GM21737 (cell line): ENCODE measurements around the gene CSMD2.

Experiments
- ATAC-seq: cut with Tn5 transposase; IDR thresholded peaks from one replicate; pipeline ENCODE4 v1.9.1; 2021; ENCODE audit warnings: mild to moderate bottlenecking, moderate library complexity; ENCODE audit not compliant: unreplicated experiment

Gene CSMD2

DNA sequence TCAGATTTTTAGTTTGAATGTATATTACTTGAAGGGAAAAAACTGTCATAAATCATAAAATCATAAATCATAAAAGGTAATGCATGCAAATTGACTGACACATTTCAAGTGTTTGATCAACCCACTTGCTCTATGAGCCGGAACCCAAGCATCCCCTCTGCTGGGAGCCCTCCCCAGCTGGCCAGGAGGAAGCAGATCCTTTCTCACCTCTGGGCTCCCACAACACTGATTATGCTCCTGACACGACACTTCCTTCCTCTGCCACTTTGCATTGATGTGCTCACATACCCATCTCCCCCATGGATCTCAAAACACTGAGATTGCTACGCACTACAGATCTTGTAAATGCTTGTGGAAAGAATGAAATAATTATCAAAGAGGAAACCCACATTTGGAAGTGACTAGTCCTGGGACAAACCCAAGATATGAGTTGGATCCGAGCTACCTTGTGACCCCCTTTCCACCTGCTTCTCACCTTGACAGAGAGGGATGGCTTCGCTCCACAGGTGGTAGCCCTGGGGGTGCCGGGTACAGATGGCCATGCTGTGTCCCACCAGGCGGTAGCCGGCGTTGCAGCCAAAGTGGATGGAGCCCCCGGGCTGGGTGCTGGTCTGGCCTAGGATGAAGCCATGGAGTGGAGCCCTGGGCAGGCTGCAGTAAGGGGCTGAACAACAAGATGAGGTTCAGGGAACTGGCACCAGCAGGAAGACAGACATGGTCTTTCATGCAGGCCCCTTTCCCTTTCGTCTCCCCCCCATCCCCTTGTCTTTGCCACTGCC is 588.0 kb downstream of the CSMD2 start:
- ATAC-seq: no peak

DNA sequence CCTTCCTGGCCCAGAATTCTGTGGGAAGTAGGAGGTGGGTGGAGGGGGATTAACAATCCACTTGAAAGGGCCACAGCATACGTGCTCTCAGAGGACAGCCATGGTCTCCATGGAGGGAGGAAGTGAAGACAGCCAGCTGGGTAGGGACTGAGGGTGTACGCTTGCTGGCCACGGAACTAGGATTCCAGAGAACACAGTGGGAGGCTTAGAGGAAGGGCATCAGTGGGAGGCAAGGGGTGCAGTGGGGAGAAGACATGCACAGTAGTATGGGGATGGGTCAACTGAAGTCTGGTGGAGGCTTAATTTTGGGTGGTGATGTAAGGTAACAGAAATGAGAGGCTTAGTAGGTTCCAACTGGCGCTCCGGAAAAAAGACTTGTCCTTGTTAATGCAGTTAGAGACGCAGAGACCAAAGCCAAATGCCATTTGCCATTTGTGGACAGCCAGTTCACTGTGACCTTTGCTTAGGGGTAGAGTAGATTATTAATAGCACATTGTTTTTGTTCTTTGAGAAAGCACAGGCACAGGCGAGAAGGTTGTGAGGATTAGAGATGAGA is 589.6 kb downstream of the CSMD2 start:
- ATAC-seq: no peak

DNA sequence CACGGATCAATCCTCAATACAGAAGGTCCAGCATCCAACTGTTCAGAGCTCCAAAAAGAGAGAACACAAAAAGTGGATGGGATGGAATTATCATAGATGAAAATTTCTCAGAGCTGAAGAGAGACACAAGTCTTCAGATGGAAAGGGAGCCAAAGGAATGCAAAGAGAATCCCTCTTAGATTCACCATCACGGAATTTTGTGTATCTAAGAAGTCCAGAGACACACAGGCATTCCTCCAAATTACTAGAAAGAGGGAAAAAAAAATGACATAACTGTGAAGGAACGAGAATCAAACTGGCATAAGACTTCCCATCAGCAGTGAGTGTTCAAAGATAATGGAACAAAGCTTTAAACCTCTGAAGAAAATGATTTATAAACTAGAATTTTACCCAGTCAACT is 591.4 kb downstream of the CSMD2 start:
- ATAC-seq: no peak

DNA sequence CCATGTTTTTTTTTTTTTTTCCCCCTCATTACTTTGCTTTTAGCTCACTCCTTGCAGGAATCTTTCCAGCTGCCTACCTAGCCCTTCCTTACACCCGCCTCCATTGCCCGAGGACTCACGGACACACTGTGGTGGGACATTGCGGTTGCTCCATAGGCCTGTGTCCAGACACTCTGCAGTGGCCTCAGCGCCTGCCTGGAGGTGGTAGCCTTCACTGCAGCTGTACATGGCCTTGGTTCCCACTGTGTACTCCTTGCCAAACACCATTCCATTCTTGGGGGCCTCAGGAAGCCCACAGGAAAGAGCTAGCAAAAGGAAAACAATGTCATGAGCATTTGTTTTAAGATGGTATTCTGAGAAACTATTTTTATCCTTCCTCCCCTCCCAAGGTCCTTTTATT is 592.6 kb downstream of the CSMD2 start:
- no peak for ATAC-seq

DNA sequence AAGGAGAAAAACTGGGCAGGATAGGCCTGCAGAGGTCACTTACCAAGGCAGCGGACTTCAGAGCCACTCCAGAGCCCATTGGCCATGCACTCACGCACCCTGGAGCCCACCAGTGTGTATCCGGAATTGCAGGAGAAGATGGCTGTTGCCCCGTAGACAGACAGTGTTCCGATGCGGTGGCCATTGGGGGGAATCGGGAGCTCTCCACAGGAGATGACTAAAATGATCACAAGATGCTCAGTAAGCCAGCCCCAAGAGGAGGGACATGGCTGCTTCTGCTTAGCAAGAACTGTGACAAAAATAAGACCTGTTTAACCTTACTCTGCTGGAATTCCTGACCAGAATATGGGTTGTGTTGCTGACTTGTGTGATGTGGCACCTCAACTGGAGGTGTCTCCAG is 595.7 kb downstream of the CSMD2 start:
- no peak for ATAC-seq

DNA sequence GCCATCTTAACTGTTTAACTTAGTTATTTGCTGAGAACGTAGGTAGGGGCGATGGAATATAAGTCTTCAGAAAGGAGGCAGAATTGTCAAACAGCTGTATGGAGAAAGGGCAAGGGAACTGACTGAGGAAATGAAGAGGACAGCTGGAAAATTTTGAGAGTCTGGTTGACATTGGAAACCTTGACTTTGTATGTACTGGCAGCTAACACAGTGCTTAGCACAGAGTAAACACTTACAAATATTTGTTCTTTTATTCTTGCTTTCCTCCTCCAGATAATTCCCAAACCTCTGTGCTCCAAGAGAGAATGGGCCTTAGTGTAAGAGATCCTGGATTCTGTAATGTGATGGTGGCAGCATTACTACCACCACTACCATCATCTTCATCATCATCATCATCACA is 601.3 kb downstream of the CSMD2 start:
- ATAC-seq: no peak

DNA sequence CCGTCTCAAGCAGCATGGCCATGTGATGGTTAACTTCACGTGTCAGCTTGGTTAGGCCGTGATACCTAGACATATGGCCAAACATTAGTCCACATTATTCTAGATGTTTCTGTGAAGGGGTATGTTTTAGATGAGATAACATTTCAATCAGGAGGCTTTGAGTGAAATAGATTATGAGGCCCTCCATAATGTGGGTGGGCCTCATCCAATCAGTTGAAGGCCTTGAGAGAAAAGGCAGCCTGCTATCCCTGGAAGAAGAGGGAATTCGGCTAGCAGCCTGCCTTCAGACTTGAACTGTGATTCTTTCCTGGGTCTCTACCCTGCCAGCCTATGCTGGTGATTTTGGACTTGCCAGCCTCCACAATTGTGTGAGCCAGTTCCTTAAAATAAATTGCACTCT is 602.5 kb downstream of the CSMD2 start:
- ATAC-seq: no peak

DNA sequence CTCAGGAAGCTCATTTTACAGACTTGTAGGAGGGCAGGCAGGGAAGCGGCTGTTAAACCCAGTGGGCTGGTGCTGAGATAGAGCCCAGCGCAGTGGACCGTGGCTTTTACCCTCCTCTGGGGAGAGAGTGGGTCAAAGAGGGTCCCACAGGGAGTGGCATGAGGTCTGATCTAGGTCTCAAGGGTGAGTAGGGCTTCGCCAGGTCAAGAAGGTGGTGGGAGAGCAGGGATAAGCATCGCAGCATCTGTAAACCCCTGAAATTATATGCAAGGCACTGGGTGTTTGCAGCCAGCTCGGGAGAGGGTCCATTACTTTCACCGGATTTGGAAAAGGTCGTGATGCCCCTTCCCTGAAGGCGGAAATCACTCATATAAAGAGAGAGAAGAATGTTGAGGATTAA is 603.5 kb downstream of the CSMD2 start:
- ATAC-seq: no peak

DNA sequence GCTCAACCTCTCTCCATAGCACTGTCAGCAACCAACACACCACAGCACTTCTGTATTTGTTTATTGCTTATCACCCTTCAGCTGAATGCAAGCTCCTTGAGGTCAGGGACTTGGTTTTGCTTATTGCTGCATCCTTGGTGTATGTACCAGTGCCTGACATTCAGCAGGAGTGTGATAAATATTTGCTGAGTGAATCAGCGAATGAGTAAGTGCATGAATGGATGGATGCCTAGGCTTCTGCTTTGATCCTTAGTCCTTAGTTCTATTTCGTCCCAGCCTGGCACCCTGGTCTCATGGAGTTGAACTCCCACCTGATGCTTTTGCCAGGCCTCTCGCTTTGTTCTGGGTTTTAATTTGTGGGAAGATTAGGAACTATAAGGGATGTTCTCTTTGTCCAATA is 604.4 kb downstream of the CSMD2 start:
- no peak for ATAC-seq

DNA sequence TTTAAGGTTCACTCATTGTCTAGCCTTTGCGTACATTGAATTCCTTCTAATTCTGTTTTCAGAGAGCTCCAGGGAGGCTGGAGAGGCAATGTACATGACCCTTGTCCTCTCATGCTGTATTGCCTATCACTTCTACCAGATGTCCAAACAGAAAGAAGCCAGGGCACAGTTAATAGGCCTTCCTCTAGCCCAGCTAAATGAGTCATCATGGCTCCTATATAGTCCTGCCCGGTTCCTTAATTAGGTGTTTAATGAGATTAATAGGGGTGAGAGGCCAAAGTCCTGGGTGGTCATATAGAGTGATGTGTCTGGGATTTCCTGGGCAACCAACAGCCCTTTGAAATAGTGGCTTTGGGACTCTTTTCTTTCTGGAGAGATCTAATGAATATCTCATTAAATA is 616.3 kb downstream of the CSMD2 start:
- no peak for ATAC-seq

DNA sequence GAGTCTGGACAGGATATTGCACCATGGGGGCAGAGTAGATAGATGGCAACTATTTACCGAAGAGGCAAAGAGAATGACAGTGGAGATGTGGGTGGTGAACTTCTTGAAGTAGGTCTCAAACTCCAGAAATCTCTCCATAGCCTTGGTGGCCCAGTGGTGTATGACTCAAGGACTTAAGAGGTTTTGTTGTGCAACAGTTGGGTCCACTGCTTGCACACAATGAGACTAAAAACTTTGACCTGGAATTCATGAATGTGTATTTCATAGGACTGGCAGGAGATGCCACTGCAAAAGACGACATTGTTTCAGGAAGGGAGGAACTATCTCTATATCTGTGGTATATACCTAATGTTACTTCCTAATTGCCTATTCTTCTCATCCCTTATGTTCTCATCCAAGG is 616.7 kb downstream of the CSMD2 start:
- no peak for ATAC-seq

DNA sequence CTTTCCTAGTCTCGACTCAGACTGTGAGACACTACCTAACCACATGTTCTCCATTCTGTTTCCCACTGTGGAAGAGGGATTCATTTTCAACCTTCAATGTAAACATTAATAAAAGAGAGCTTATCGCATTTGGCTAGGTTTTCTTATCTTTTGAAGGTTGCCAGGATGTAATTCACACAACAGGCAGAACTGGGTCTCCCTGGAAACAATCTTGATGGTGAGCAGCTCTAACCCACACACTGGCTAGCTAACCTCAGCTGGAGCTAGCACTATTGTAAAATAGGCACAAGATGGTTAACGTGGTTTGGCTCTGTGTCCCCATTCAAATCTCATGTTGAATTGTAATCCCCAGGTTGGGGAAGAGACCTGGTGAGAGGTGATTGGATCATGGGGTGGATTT is 617.5 kb downstream of the CSMD2 start:
- no peak for ATAC-seq

DNA sequence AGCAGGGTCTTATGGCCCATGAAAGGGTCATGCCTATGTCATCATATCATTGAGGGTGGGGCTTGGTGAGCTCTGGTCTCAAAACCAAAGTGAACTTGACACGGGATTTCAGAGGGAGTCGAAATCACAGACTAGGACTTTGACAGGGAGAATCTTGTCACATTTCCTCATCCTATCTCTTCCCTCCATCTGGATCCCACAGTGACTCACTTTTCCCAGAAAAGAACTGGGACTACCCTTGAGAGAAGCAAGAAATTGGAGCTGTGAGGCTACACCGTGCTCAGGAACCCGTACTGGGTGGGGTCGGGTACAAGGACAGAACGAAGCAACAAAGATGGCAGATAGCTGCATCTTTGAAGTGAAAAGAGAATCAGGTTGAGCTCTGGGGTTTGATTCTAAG is 623.1 kb downstream of the CSMD2 start:
- ATAC-seq: no peak

DNA sequence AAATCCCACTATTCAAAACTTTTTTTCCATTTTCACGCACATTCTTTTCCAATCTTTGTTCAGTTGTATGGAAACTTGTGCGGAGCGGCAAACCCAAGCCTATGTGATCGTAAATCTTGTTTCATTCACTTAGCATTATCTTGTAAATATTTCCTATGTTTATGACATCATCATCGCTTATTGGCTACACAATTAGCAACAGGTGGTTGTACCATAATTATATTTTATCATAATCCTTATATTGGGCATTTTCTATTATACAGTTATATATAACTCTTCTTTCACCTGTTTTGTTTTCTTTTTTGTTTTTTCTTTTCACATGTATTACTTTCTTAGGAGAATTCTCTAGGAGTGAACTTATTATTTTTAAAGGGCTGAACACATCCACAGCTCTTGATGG is 627.1 kb downstream of the CSMD2 start:
- ATAC-seq: no peak

DNA sequence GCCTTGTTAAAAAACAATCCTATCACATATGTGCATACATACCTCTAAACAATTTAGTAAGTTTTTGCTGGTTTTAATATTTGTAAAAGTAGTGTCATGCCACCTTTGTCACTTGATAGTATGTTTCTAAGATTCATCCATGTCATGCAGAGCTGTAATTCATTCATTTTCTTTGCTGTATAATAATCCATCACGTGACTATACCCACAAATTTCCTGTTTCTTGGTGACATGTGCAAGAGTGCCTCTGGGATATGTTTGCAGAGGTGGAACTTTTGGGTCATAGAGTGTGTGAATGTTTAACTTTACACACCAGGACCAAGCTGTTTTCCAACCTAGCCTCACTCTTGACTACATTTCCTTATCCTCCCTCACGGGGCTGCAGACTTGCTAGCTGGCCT is 629.7 kb downstream of the CSMD2 start:
- no peak for ATAC-seq

DNA sequence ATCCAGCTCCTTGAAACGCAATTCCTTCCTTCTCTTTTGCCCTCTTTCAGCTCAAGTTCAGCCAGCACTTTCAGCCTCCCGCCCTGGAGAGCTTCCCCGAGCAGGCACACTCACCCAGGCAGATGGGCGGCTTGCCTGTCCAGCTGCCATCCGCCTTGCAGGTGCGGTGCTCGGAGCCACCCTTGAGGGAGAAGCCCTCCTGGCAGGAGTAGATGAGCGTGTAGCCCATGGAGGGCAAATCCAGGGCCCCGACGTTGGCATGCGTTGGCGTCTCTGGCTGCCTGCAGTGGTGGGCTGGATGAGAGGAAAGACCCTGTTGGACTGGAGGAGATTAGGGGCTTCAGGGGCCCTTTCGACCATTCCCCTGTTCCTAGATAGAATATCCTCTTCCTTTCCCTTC is 632.1 kb downstream of the CSMD2 start:
- ATAC-seq: no peak

DNA sequence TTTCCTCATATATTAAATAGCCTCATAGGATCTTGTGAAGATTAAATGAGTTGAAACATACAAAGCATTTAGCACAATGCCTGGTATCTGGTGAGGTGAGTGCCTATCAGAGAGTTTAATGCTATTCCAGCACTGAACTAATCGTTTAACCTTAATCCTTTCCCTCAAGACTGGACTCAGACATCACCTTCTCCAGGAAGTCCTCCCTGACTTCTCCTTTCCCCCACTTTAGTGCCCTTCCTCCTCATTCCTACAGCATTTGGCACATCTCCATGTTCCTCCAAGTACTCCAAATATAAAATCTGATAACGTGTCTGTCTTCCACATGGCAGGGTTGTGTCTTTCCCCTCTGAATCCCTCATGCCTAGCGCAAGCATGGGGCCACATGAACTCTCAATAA is 632.8 kb downstream of the CSMD2 start:
- ATAC-seq: no peak

DNA sequence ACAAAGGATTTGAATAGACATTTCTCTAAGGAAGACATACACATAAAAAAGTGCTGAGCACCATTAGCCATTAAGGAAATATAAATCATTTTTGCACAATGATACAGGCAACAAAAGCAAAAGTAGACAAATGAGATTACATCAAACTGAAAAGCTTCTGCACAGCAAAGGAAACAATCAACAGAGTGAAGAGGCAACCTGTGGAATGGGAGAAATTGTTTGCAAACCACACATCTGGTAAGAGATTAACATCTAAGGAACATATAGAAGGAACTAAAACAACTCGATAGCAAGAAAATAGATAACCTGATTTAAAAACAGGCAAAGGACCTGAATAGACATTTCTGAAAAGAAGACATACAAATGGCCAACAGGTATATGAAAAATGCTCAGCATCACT is 635.1 kb downstream of the CSMD2 start:
- ATAC-seq: no peak

DNA sequence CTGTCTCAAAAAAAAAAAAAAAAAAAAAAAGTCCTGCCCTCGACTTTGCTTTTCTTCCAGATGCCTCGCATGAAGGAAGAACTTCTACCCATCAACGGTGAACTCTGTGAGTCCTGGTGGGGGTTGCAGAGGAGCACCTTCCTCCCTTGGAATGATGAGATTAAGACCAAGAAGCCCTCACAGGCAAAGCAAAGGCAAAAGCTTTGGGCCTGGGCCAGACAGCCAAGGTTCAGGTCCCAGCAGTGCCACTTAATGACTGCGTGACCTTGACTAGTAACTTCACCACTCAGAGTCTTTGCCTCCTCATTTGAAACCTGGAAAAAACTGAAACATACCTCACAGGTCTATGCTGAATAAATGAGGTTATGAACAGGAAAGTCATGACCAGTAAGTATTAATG is 637.1 kb downstream of the CSMD2 start:
- no peak for ATAC-seq

DNA sequence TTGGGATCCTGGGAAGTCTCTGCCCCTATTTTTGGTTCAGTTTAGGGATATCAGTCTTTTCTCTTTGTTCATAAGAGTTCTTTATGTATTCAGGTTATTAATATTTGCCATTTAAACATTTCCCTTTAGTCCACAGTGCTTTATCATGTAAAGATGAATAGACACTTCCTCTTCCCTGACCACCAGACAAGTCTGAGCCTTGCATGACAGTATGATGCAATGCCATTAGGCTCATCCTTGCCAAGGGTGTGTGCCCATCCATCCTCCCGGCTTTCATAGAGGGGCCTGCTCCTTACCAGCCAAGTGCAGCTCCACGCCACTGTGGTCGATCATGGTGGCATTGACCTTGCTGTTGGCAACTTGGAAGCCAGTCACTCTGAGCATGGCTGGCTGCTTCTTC is 640.4 kb downstream of the CSMD2 start:
- ATAC-seq: no peak

DNA sequence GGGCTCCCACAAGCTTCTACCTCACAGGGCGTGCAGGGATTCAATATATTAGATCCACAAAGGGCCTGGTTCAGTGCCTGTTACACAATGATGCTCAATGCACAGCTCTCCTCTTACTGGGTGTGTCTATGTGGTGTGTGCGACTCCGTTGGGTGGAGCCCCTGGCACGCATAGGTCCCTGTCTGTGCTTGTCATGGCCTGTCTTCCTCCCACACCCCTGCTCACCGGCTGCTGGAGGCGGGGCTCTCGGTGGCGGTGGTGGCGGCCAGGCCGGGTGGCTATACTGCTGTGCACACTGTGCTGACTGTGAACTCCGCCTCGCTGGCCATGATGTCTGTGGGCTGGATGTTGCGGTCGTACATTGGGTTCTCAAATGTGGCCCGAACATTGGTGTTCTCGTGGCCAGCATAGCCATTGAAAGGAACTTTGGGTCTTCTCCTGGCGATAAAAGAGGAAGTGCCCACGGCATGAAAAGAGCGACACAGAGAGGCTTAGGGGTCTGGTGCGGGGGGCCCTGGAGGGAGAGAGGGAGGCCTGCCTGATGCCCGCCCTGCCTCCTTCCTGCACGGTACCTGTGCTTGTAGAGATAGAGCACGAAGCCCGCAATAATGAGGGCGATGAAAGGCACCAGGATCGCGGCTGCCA is 645.7 kb downstream of the CSMD2 start:
- ATAC-seq: no peak

DNA sequence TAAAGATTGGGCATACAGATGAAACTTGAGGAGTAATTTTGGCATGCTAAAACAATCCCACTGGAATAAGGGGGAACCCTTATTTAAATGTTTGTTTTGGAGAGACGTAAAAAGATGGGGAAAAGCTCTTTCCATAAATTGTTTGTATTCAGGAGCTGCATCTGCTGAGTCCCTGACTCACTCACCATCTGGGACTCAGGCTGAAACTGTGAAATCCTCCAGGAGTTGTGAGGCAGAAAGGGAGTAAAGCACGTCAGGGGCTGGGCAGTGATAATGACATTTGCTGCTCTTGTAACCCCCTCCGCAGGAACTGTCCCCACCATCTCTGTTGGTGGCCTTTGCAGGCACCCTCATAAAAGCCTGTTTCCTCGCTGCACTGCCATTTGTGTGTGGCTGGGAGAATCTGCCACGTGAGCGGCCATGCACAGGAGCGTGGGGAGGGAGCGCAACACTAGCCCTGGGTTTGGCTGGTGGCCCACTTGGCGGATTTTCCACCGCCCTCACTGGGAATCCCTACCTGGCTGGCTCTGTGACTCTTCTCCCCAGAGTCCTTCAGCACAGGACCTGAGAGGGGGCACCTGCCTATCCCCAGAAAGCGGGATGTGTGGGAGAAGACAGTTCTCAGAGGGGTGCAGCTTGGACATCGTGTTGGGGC is 647.3 kb downstream of the CSMD2 start:
- ATAC-seq: no peak
